ENCODE measurements around the gene AUTS2.
A peak's percentile ranks its signal among the peaks of the same experiment; 100 is the strongest.

AUTS2 gene

GRCh38 chr7:70681469-70682350 is 1083.4 kb downstream of the AUTS2 start:
- Histone ChIP-seq H3K27me3 (replicated peaks; ENCODE audit: control insufficient read depth, insufficient read depth, low read length, poor library complexity, severe bottlenecking) (no peaks in the 10 kb centered on the region), H3K4me3 (ENCODE audit: insufficient read depth, low read depth, low read length, poor library complexity, severe bottlenecking) (peak overlapping the region; percentile 51), H3K9me3 (ENCODE audit: control insufficient read depth, low read length) (no peaks in the 10 kb centered on the region), H3K36me3 (ENCODE audit: control insufficient read depth, insufficient read depth, low read length) (no peaks in the 10 kb centered on the region), H3K4me1 (ENCODE audit: control insufficient read depth, insufficient read depth, low read length, poor library complexity, severe bottlenecking) (peaks cover 4% of the 10 kb centered on the region), H3K27ac (ENCODE audit: insufficient read depth, low read length, poor library complexity, severe bottlenecking) (peak overlapping the region; percentile 43)
- no peak for DNase-seq

- H3K4me1 ChIP-seq (ENCODE audit: control insufficient read depth, insufficient read depth, low read length, poor library complexity, severe bottlenecking), result peaks cover 2% of the 10 kb centered on the region
- DNase-seq, result no peak
- H3K27ac ChIP-seq (ENCODE audit: insufficient read depth, low read length, poor library complexity, severe bottlenecking), result no peak overlapping the region
- no peaks in the 10 kb centered on the region for H3K9me3 ChIP-seq (ENCODE audit: control insufficient read depth, low read length)
- H3K4me3 ChIP-seq (ENCODE audit: insufficient read depth, low read depth, low read length, poor library complexity, severe bottlenecking), result no peak overlapping the region
- no peaks in the 10 kb centered on the region for H3K36me3 ChIP-seq (ENCODE audit: control insufficient read depth, insufficient read depth, low read length)
- no peaks in the 10 kb centered on the region for H3K27me3 ChIP-seq (replicated peaks; ENCODE audit: control insufficient read depth, insufficient read depth, low read length, poor library complexity, severe bottlenecking)
Measured at GRCh38 chr7:70684173-70684572, 1085.9 kb downstream of the AUTS2 start.

- H3K4me3 ChIP-seq (ENCODE audit: insufficient read depth, low read depth, low read length, poor library complexity, severe bottlenecking), result no peak overlapping the region
- H3K9me3 ChIP-seq (ENCODE audit: control insufficient read depth, low read length), result no peaks in the 10 kb centered on the region
- H3K27ac ChIP-seq (ENCODE audit: insufficient read depth, low read length, poor library complexity, severe bottlenecking), result no peak overlapping the region
- no peak for DNase-seq
- H3K36me3 ChIP-seq (ENCODE audit: control insufficient read depth, insufficient read depth, low read length), result no peaks in the 10 kb centered on the region
- H3K4me1 ChIP-seq (ENCODE audit: control insufficient read depth, insufficient read depth, low read length, poor library complexity, severe bottlenecking), result no peaks in the 10 kb centered on the region
- H3K27me3 ChIP-seq (replicated peaks; ENCODE audit: control insufficient read depth, insufficient read depth, low read length, poor library complexity, severe bottlenecking), result no peaks in the 10 kb centered on the region
Measured at GRCh38 chr7:70693321-70693685, 1095.0 kb downstream of the AUTS2 start.

- Histone ChIP-seq H3K36me3 (ENCODE audit: control insufficient read depth, insufficient read depth, low read length) (no peaks in the 10 kb centered on the region), H3K9me3 (ENCODE audit: control insufficient read depth, low read length) (no peaks in the 10 kb centered on the region), H3K4me3 (ENCODE audit: insufficient read depth, low read depth, low read length, poor library complexity, severe bottlenecking) (peak overlapping the region; percentile 35), H3K4me1 (ENCODE audit: control insufficient read depth, insufficient read depth, low read length, poor library complexity, severe bottlenecking) (no peaks in the 10 kb centered on the region), H3K27ac (ENCODE audit: insufficient read depth, low read length, poor library complexity, severe bottlenecking) (peak overlapping the region; percentile 18), H3K27me3 (replicated peaks; ENCODE audit: control insufficient read depth, insufficient read depth, low read length, poor library complexity, severe bottlenecking) (no peaks in the 10 kb centered on the region)
- DNase-seq, result peak; percentile 58 to 71 (median 68)
Measured at GRCh38 chr7:70693686-70694433, 1095.6 kb downstream of the AUTS2 start.

GRCh38 chr7:70694434-70694970 is 1096.2 kb downstream of the AUTS2 start:
- H3K4me1 ChIP-seq (ENCODE audit: control insufficient read depth, insufficient read depth, low read length, poor library complexity, severe bottlenecking), result no peaks in the 10 kb centered on the region
- H3K9me3 ChIP-seq (ENCODE audit: control insufficient read depth, low read length), result no peaks in the 10 kb centered on the region
- peak overlapping the region; percentile 60 for H3K27ac ChIP-seq (ENCODE audit: insufficient read depth, low read length, poor library complexity, severe bottlenecking)
- H3K27me3 ChIP-seq (replicated peaks; ENCODE audit: control insufficient read depth, insufficient read depth, low read length, poor library complexity, severe bottlenecking), result no peaks in the 10 kb centered on the region
- DNase-seq, result no peak
- no peaks in the 10 kb centered on the region for H3K36me3 ChIP-seq (ENCODE audit: control insufficient read depth, insufficient read depth, low read length)
- peak overlapping the region; percentile 88 for H3K4me3 ChIP-seq (ENCODE audit: insufficient read depth, low read depth, low read length, poor library complexity, severe bottlenecking)

GRCh38 chr7:70694971-70695794 is 1096.9 kb downstream of the AUTS2 start:
- no peak for DNase-seq
- H3K4me1 ChIP-seq (ENCODE audit: control insufficient read depth, insufficient read depth, low read length, poor library complexity, severe bottlenecking), result no peaks in the 10 kb centered on the region
- H3K36me3 ChIP-seq (ENCODE audit: control insufficient read depth, insufficient read depth, low read length), result no peaks in the 10 kb centered on the region
- H3K27ac ChIP-seq (ENCODE audit: insufficient read depth, low read length, poor library complexity, severe bottlenecking), result peak overlapping the region; percentile 60
- no peaks in the 10 kb centered on the region for H3K27me3 ChIP-seq (replicated peaks; ENCODE audit: control insufficient read depth, insufficient read depth, low read length, poor library complexity, severe bottlenecking)
- H3K9me3 ChIP-seq (ENCODE audit: control insufficient read depth, low read length), result no peaks in the 10 kb centered on the region
- H3K4me3 ChIP-seq (ENCODE audit: insufficient read depth, low read depth, low read length, poor library complexity, severe bottlenecking), result peak overlapping the region; percentile 88

- H3K4me1 ChIP-seq (ENCODE audit: control insufficient read depth, insufficient read depth, low read length, poor library complexity, severe bottlenecking), result no peaks in the 10 kb centered on the region
- H3K36me3 ChIP-seq (ENCODE audit: control insufficient read depth, insufficient read depth, low read length), result no peaks in the 10 kb centered on the region
- peak overlapping the region; percentile 60 for H3K27ac ChIP-seq (ENCODE audit: insufficient read depth, low read length, poor library complexity, severe bottlenecking)
- H3K9me3 ChIP-seq (ENCODE audit: control insufficient read depth, low read length), result no peaks in the 10 kb centered on the region
- peak overlapping the region; percentile 88 for H3K4me3 ChIP-seq (ENCODE audit: insufficient read depth, low read depth, low read length, poor library complexity, severe bottlenecking)
- H3K27me3 ChIP-seq (replicated peaks; ENCODE audit: control insufficient read depth, insufficient read depth, low read length, poor library complexity, severe bottlenecking), result no peaks in the 10 kb centered on the region
- DNase-seq, result no peak
Measured at GRCh38 chr7:70695795-70696083, 1097.5 kb downstream of the AUTS2 start.

- no peaks in the 10 kb centered on the region for H3K27me3 ChIP-seq (replicated peaks; ENCODE audit: control insufficient read depth, insufficient read depth, low read length, poor library complexity, severe bottlenecking)
- peak overlapping the region; percentile 60 for H3K27ac ChIP-seq (ENCODE audit: insufficient read depth, low read length, poor library complexity, severe bottlenecking)
- no peaks in the 10 kb centered on the region for H3K4me1 ChIP-seq (ENCODE audit: control insufficient read depth, insufficient read depth, low read length, poor library complexity, severe bottlenecking)
- H3K36me3 ChIP-seq (ENCODE audit: control insufficient read depth, insufficient read depth, low read length), result no peaks in the 10 kb centered on the region
- H3K9me3 ChIP-seq (ENCODE audit: control insufficient read depth, low read length), result no peaks in the 10 kb centered on the region
- peak overlapping the region; percentile 88 for H3K4me3 ChIP-seq (ENCODE audit: insufficient read depth, low read depth, low read length, poor library complexity, severe bottlenecking)
- no peak for DNase-seq
Measured at GRCh38 chr7:70696201-70696754, 1098.0 kb downstream of the AUTS2 start.

- no peaks in the 10 kb centered on the region for H3K4me1 ChIP-seq (ENCODE audit: control insufficient read depth, insufficient read depth, low read length, poor library complexity, severe bottlenecking)
- H3K27me3 ChIP-seq (replicated peaks; ENCODE audit: control insufficient read depth, insufficient read depth, low read length, poor library complexity, severe bottlenecking), result no peaks in the 10 kb centered on the region
- H3K36me3 ChIP-seq (ENCODE audit: control insufficient read depth, insufficient read depth, low read length), result no peaks in the 10 kb centered on the region
- no peak overlapping the region for H3K27ac ChIP-seq (ENCODE audit: insufficient read depth, low read length, poor library complexity, severe bottlenecking)
- DNase-seq, result no peak
- no peaks in the 10 kb centered on the region for H3K9me3 ChIP-seq (ENCODE audit: control insufficient read depth, low read length)
- no peak overlapping the region for H3K4me3 ChIP-seq (ENCODE audit: insufficient read depth, low read depth, low read length, poor library complexity, severe bottlenecking)
Measured at GRCh38 chr7:70698219-70698832, 1100.1 kb downstream of the AUTS2 start.
